ENCODE results near the gene ADAR.
"Not testable (repeated sequence)": the region's sequence is repeated elsewhere in the genome, so short reads cannot be mapped to it uniquely, and the experiment has no call there.

Gene ADAR, protein sequence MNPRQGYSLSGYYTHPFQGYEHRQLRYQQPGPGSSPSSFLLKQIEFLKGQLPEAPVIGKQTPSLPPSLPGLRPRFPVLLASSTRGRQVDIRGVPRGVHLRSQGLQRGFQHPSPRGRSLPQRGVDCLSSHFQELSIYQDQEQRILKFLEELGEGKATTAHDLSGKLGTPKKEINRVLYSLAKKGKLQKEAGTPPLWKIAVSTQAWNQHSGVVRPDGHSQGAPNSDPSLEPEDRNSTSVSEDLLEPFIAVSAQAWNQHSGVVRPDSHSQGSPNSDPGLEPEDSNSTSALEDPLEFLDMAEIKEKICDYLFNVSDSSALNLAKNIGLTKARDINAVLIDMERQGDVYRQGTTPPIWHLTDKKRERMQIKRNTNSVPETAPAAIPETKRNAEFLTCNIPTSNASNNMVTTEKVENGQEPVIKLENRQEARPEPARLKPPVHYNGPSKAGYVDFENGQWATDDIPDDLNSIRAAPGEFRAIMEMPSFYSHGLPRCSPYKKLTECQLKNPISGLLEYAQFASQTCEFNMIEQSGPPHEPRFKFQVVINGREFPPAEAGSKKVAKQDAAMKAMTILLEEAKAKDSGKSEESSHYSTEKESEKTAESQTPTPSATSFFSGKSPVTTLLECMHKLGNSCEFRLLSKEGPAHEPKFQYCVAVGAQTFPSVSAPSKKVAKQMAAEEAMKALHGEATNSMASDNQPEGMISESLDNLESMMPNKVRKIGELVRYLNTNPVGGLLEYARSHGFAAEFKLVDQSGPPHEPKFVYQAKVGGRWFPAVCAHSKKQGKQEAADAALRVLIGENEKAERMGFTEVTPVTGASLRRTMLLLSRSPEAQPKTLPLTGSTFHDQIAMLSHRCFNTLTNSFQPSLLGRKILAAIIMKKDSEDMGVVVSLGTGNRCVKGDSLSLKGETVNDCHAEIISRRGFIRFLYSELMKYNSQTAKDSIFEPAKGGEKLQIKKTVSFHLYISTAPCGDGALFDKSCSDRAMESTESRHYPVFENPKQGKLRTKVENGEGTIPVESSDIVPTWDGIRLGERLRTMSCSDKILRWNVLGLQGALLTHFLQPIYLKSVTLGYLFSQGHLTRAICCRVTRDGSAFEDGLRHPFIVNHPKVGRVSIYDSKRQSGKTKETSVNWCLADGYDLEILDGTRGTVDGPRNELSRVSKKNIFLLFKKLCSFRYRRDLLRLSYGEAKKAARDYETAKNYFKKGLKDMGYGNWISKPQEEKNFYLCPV

DNA sequence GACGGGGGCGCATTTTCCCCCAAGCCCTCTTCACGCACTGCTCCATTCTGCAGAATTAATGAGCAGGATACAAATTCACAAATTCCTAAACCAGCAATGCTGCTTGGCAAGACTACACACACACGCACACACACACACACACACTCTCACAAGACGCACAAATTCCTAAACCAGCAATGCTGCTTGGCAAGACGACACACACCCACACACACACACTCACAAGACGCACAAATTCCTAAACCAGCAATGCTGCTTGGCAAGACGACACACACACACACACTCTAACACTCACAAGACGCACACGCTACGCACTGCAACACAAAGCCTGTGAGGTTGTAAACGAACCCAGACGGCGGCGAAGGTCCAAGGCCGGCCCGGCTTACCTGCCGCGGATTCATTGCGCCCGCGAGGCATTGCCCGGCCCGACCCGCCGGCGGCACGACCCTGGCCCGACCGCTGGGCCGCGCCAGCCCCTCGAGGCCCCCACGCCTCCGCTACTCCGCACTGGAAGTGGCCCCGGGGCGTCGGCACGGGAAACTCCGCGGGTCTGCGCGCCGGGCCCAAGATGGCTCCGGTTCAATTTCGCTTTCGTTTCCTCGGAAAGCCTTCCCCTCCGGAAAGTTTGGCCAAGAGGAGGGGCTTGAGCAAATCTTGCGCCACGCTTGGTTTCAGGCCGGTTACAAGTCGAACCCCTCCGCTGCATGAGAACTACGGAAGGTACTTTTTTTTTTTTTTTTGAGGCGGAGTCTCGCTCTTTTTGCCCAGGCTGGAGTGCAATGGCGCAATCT, at the start of gene ADAR:
ADAR (minus strand) TSS at position 578 of the 788 bp plus-strand sequence; CDS start at position 398, 180 bp downstream.
- TF ChIP-seq POLR2A (IDR thresholded peaks at IDR 0.05; ENCODE audit: low read depth, low read length): peak; percentile 10; the same call in 1 of the 2 replicates
- FAIRE-seq (no peak), DNase-seq (ENCODE audit: insufficient read length, low spot score) (peak; percentile 69)

DNA sequence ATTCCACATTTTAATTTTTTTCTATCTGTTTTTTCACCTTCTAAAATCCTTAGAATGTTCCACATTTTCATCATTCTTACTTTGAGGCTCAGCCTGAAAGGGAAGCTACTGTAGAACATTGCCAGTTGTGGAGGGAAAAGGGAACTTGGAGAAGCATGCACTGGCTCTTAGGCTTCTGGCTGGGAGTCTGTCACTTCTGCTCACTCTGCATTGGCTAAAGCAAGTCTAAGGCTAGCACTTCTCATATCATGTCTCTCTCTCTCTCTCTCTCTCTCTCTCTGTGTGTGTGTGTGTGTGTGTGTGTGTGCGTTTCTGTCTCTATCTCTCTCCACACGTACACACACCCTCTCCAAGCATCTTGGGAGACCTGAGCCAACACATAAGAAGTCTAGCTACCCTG, 49.6 kb upstream of the ADAR start:
- FAIRE-seq (no peak), DNase-seq (ENCODE audit: insufficient read length, low spot score) (no peak)
- TF ChIP-seq POLR2A (IDR thresholded peaks at IDR 0.05; ENCODE audit: low read depth, low read length): no peak

DNA sequence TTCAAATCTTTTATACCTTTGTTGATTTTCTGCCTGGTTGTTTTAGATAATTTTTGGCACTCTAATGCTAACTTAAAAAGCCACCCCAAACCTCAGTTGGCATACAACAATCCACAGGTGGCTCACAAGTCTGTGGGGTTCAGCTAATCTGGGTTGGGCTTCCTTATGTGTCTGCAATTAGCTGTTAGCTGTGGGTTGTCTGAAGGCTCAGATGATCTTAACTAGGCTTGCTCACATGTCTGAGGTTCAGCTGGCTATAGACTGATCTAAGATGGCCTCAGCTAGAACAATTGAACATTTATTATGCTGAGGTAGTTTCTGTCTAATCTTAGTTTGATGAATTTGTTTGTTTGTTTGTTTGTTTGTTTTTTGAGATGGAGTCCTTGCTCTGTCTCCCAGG, 44.9 kb upstream of the ADAR start:
- FAIRE-seq (no peak), DNase-seq (ENCODE audit: insufficient read length, low spot score) (no peak)
- no peak for TF ChIP-seq POLR2A (IDR thresholded peaks at IDR 0.05; ENCODE audit: low read depth, low read length)

DNA sequence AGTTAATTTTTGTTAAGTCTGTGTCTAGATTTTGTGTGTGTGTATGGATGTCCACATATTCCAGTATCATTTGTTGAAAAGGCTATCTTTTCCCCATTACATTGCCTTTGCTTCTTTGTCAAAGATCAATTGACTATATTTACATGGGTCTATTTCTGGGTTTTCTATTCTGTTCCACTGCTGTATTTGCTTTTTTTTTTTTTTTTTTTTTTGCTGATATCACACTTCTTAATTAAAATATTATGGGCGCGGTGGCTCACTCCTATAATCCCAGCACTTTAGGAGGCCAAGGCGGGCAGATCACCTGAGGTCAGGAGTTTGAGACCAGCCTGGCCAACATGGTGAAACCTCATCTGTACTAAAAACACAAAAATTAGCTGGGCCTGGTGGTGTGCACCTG, 36.7 kb upstream of the ADAR start:
- not testable (repeated sequence) for DNase-seq (ENCODE audit: insufficient read length, low spot score); FAIRE-seq

DNA sequence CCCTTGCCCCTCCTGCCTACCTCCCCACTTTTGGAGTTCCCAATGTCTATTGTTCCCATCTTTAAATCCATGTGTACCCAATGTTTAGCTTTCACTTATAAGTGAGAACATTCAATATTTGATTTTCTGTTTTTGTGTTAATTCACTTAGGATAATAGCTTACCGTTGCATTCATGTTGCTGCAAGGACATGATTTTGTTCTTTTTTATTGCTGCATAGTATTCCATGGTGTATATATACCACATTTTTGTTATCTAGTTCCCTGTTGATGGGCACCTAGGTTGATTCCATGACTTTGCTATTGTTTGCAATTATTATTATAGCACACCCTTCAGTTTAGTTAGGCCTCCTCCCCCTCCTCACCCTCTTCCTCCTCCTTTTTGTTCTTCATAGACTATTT, 33.5 kb upstream of the ADAR start:
- DNase-seq (ENCODE audit: insufficient read length, low spot score) (no peak), FAIRE-seq (no peak)
- TF ChIP-seq POLR2A (IDR thresholded peaks at IDR 0.05; ENCODE audit: low read depth, low read length): no peak

DNA sequence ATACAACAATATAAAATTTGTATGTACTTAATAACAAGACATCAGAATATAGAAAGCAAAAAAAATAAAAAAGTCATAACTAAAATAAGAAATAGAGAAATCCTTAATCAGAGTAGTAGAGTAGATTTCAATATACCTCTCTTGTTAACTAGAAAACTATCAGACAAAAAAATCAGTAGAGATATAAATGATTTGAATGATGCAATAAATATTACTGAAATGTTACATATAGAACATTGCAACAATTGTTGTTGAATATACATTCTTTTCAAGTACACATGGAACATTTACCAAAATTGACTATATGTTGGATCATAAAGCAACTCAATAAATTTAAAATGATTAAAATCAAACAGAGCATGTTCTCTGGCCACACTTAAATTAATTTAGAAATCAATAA, 31.9 kb upstream of the ADAR start:
- FAIRE-seq (no peak), DNase-seq (ENCODE audit: insufficient read length, low spot score) (no peak)
- TF ChIP-seq POLR2A (IDR thresholded peaks at IDR 0.05; ENCODE audit: low read depth, low read length): no peak

DNA sequence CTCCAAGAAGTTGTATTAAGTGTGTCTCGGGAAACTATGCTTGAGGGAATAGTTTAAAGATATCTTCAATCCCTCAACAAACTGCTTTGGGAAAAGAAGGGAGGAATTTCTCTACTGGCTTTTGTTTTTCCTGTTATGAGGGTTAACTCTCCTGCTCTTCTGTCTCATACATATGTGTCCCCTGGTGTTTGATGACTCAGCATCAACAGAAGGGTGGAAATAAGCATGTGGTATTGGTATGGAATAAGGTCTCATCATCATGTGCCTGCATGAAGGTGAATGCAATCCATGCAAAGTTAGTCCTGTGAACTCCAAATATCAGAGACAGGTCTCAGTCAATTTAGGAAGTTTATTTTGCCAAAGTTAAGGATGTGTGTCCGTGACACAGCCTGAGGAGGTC, 27.2 kb upstream of the ADAR start:
- no peak for TF ChIP-seq POLR2A (IDR thresholded peaks at IDR 0.05; ENCODE audit: low read depth, low read length)
- FAIRE-seq: peak; percentile 75
- DNase-seq (ENCODE audit: insufficient read length, low spot score): no peak

DNA sequence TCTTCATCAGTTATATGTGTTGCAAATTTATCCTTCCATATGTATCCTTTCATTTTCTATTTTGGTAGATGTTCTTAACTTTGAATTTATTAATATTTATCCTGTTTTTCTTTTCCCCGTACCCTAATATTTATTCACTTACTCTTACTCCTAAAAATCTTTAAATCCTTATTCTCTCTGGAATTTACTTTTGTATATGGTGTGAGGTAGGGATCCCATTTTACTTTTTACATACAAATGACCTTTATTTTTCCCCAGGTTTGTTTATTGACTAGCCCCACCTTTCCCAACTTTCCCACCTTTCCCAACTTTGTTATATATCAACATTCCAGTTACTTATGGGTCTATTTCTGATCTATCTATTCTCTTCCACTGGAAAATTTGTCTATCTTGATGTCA, 21.7 kb upstream of the ADAR start:
- TF ChIP-seq POLR2A (IDR thresholded peaks at IDR 0.05; ENCODE audit: low read depth, low read length): no peak
- DNase-seq (ENCODE audit: insufficient read length, low spot score): no peak
- FAIRE-seq: no peak

DNA sequence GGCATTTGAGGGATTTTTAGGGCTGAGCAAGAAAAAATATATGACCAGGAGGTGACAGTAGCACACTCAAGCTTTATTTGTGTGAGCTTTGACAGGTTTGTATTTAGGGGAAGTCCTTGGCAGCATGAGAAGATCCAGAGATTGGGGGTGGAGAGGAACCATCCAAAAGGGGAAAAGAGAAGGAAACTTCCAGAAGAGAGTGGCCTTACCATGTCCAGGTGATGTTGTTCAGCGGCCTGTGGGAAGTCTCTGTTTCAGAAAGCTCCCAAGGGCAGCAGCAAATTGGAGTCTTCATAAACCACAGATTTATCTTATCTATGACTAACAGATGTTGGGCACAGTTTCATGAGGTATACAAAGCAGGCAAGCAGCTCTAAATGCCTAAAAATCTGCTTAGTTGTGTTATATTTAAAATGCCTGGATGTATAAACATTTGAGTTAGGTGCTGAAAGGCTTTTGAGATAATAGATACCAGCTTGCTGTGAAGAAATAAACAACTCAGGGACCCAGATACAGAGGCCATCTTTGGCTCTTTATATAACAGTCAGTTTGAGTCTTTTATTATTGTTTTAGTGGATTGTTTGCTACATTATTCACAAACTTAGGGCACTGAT, 21.2 kb upstream of the ADAR start:
- DNase-seq (ENCODE audit: insufficient read length, low spot score) (no peak), FAIRE-seq (no peak)
- no peak for TF ChIP-seq POLR2A (IDR thresholded peaks at IDR 0.05; ENCODE audit: low read depth, low read length)

DNA sequence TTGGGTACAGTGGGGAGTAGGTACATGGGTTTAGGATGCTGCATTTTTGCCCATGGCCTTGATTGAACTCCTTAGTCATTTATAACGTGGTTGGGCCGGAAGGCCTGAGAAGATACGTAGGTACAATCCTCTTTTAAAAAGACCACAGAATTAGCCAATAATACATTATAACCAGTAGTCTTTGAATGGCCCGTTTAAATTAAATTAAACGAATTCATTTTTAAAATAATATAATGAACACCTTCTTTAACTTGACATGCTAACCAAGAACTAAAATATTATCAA, 20.1 kb upstream of the ADAR start:
- DNase-seq (ENCODE audit: insufficient read length, low spot score) (no peak), FAIRE-seq (no peak)
- no peak for TF ChIP-seq POLR2A (IDR thresholded peaks at IDR 0.05; ENCODE audit: low read depth, low read length)

DNA sequence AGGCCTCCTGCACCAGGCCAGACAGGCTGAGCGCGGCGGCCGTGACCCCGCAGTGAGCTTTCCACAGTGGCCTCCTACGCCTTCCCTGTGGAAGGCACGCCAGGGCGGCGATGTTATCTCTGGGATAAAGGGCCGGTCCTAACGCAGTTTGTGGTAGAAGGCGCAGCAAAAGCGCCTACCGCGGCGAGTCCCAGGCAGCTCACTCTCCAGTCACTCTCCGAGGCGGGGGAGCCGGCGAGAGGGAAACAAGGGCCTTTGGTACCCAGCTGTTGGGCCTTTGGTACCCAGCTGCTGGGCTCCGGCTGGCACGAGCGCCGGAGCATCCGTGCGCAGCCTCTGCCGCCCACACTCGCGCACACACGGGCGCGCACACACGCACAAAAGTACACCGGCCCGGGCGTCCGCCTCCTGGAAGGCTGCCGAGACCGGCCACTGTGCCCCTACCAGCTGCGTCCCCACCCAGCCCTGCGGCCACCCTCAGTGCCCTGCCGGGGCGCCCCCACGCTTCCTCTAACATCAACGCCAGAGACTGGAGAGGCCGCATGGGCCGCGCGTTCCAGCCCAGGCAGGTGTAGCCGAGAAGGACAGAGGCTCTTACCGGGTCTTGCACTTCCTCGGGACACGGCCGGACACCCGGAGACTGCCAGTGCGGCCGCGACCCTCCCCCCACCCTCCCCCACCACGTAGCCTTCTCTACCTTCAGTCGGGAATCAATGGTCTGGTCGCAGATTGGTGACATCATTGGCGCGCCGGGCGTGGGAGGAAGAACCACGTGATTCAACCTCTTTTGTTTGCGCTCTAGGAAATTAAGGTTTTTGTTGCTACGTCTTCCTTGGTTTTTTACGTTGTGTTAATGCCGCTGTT, 19.5 kb upstream of the ADAR start:
- DNase-seq (ENCODE audit: insufficient read length, low spot score) (peak; percentile 37), FAIRE-seq (peak; percentile 64)
- TF ChIP-seq POLR2A (IDR thresholded peaks at IDR 0.05; ENCODE audit: low read depth, low read length): peak; percentile 38

Measured in H54 (cell line).